Lung (tissue), 12 donors: ENCODE measurements around the gene BDKRB2. TPM values are rescaled to one million over a fixed set of nuclear protein-coding genes. Genes with fewer than 3 reads are reported as not detected.
A peak's percentile ranks its signal among the peaks of the same experiment; 100 is the strongest.

ENCODE experiments used
- ATAC-seq: fragments of 200-7000 bp; cut with Tn5 transposase; one replicate; pipeline ENCODE4 v1.9.1; 2020; ENCODE audit warnings: moderate number of reproducible peaks; ENCODE audit not compliant: insufficient read depth, low FRiP score
- DNase-seq, 3 donors: peaks; one replicate each; pipeline ENCODE4 v3.0.0-alpha.2; 2013 to 2017
- H3K27ac ChIP-seq, 2 donors: one replicate each; pipeline ENCODE4 v1.5.1; 2013; ENCODE audit warnings: mild to moderate bottlenecking in 2 of 2, moderate library complexity in 2 of 2, control low read depth in 1 of 2, inconsistent platforms in 1 of 2, low read depth in 1 of 2, low read length in 1 of 2
- H3K27me3 ChIP-seq, 3 donors: one replicate each; pipeline ENCODE4 v1.5.1; 2013; ENCODE audit warnings: low read length in 2 of 3; ENCODE audit not compliant: control insufficient read depth in 3 of 3, insufficient read depth in 3 of 3
- H3K36me3 ChIP-seq, 4 donors: one replicate each; pipeline ENCODE4 v1.5.1; 2013; ENCODE audit warnings: low read length in 4 of 4, mild to moderate bottlenecking in 1 of 4, moderate library complexity in 1 of 4; ENCODE audit not compliant: control insufficient read depth in 4 of 4, insufficient read depth in 4 of 4
- H3K4me1 ChIP-seq, 5 donors: one replicate each; pipeline ENCODE4 v1.5.1; 2013; ENCODE audit warnings: low read length in 5 of 5, mild to moderate bottlenecking in 2 of 5, moderate library complexity in 1 of 5; ENCODE audit not compliant: control insufficient read depth in 5 of 5, insufficient read depth in 5 of 5
- H3K4me3 ChIP-seq: one replicate; pipeline ENCODE4 v1.5.1; 2013; ENCODE audit warnings: mild to moderate bottlenecking, control low read depth, moderate library complexity
- H3K9ac ChIP-seq, 2 donors: one replicate each; pipeline ENCODE4 v1.5.1; 2013; ENCODE audit warnings: low read length in 2 of 2, control low read depth in 1 of 2; ENCODE audit not compliant: insufficient read depth in 1 of 2
- H3K9me3 ChIP-seq, 4 donors: one replicate each; pipeline ENCODE4 v1.5.1; 2013; ENCODE audit warnings: low read length in 3 of 4, mild to moderate bottlenecking in 1 of 4, moderate library complexity in 1 of 4; ENCODE audit not compliant: control insufficient read depth in 4 of 4, insufficient read depth in 3 of 4
- CTCF ChIP-seq: IDR thresholded peaks from 2 replicates; pipeline ENCODE4 v1.5.1; 2012; ENCODE audit warnings: mild to moderate bottlenecking; ENCODE audit errors: control extremely low read depth, extremely low read depth
- WGBS, 2 donors: extraction: QIAGEN DNeasy Blood & Tissue Kit; methylation state at CpG; one replicate each; pipeline ENCODE4 v1.1.7; 2013; 5-methylcytosine and 5-hydroxymethylcytosine counted together
- polyA plus RNA-seq, 2 donors: library from polyadenylated mRNA; stranded (reverse); fragments of 200-250 nt; gene quantifications; one replicate each; pipeline ENCODE4 v1.2.1, GENCODE V29; 2013
- total RNA-seq, 2 donors: library from RNA; depleted of rRNA in 1 of 2; stranded (reverse); fragments of >200 nt in 1 of 2; gene quantifications; one replicate each; pipeline ENCODE4 v1.2.1, GENCODE V29; 2014 to 2021
- donor health status: control.
- donor health status: control.
- donor health status: Bipolar disorder and iron deficiency.
- donor health status: healthy.
- donor health status: DM: yes; HTN: yes; CAD: no.

BDKRB2 gene
- total and polyA plus RNA-seq, 4 donors: 0.77 to 5.8 (median 2.4) TPM

- Histone ChIP-seq H3K27me3 (no peaks in the 10 kb centered on the region), H3K9me3 (peaks cover 0 to 7% (median 0%) of the 10 kb centered on the region in 4 donors), H3K36me3 (no peaks in the 10 kb centered on the region), H3K27ac (no peak overlapping the region), H3K4me1 (peaks cover 0 to 19% (median 5%) of the 10 kb centered on the region in 5 donors), H3K9ac (no peak overlapping the region), H3K4me3 (no peak overlapping the region)
- 96 to 99% methylated on average over 5 of the region's 5 CpGs for WGBS, 2 donors
- no peak for TF ChIP-seq CTCF
- DNase-seq: no peak
- no peak for ATAC-seq
Measured at GRCh38 chr14:96267916-96268315, 63.3 kb downstream of the BDKRB2 start.

DNA sequence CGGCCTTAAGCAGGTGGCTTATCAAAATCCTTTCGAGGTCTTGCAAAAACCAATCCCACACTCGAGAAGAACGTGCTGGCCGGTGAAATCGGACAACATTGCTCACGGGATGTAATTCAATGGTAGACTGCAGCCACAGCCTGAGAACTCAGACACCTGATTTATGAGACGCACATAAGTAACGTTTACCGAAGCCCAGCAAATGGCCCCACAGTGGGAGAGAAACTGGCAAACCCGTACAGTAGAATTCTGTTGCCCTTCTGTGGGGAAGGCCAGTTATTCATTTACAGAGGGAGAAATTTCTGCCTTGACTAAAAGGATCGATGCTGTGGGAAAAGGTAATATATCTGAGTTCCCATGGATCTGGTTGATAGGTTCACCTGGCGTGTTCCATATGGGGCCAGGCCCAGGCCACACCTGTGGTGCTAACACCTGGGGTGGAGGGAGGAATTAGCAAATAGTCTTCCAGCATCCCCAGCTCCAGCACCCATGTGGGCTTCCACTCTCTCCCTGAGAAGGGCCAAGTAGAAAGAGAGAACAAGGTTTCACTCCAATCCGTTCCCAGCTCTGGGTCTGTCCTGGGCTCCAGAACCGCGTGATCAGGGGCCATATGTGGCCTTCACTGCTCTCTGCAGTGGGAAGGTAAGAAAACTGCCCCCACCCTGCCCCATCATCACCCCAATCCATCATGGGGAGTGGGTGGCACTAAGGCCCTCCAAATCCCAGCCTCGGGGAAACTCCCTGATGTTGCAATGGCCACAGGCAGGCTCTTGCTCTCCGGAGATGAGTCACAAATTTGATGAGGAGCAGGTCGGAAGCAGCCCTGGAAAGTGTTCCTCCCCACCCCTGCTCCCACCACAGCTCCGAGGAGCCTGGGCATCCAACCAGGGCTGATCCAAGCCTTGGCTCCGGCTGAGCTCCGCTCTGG, 64.1 kb downstream of the BDKRB2 start:
- WGBS, 2 donors: 80 to 89% methylated on average over 22 of the region's 22 CpGs
- Histone ChIP-seq H3K27me3 (no peaks in the 10 kb centered on the region), H3K27ac (no peak overlapping the region)

GRCh38 chr14:96269359-96269710, 64.7 kb downstream of the BDKRB2 start:
- H3K9me3 ChIP-seq: peaks cover 0 to 9% (median 0%) of the 10 kb centered on the region in 4 donors
- 90 to 95% methylated on average over 10 of the region's 10 CpGs for WGBS, 2 donors
- no peak overlapping the region for H3K4me3 ChIP-seq
- ATAC-seq (peak; percentile 6), DNase-seq (no peak)
- TF ChIP-seq CTCF: no peak
- H3K27ac ChIP-seq: no peak overlapping the region
- peaks cover 0 to 18% (median 3%) of the 10 kb centered on the region in 5 donors for H3K4me1 ChIP-seq
- no peaks in the 10 kb centered on the region for H3K36me3 ChIP-seq
- H3K27me3 ChIP-seq: no peaks in the 10 kb centered on the region
- no peak overlapping the region for H3K9ac ChIP-seq

More for the DNA sequence above, 64.1 kb downstream of the BDKRB2 start:
- TF ChIP-seq CTCF: no peak
- no peaks in the 10 kb centered on the region for H3K36me3 ChIP-seq
- H3K9ac ChIP-seq: no peak overlapping the region
- peak; percentile 80 for ATAC-seq
- peaks cover 0 to 9% (median 0%) of the 10 kb centered on the region in 4 donors for H3K9me3 ChIP-seq
- DNase-seq: peak in 1 of 3 donors; percentile 26
- peaks cover 0 to 15% (median 3%) of the 10 kb centered on the region in 5 donors for H3K4me1 ChIP-seq
- H3K4me3 ChIP-seq: no peak overlapping the region
